IPS DF 4.7 (cell line): ENCODE measurements around the gene PFKFB4.
"Not testable (repeated sequence)": the region's sequence is repeated elsewhere in the genome, so short reads cannot be mapped to it uniquely, and the experiment has no call there.

Source experiments
- DNase-seq: peaks from one replicate; pipeline ENCODE4 v3.0.0-alpha.2; 2013; ENCODE audit warnings: low spot score; ENCODE audit errors: extremely low read depth

Gene PFKFB4

GRCh38 chr3:48561045-48561736 lies 4.6 kb upstream of the PFKFB4 start:
- DNase-seq = no peak

GRCh38 chr3:48560648-48561018 lies 4.0 kb upstream of the PFKFB4 start:
- no peak for DNase-seq

GRCh38 chr3:48558493-48559134 lies 2.0 kb upstream of the PFKFB4 start:
- no peak for DNase-seq

GRCh38 chr3:48555949-48556795 lies 431 bp downstream of the PFKFB4 start:
- no peak for DNase-seq

GRCh38 chr3:48555231-48555948 lies 1.2 kb downstream of the PFKFB4 start:
- no peak for DNase-seq

GRCh38 chr3:48553886-48554845 lies 2.4 kb downstream of the PFKFB4 start:
- no peak for DNase-seq

- DNase-seq = no peak
Measured at GRCh38 chr3:48553361-48553760, 3.2 kb downstream of the PFKFB4 start.

GRCh38 chr3:48552111-48552951 lies 4.3 kb downstream of the PFKFB4 start:
- no peak for DNase-seq

- not testable (repeated sequence) for DNase-seq
Measured at GRCh38 chr3:48551651-48552050, 5.0 kb downstream of the PFKFB4 start.

- DNase-seq = peak; percentile 60
Measured at GRCh38 chr3:48548729-48549705, 7.6 kb downstream of the PFKFB4 start.

GRCh38 chr3:48548126-48548525 lies 8.5 kb downstream of the PFKFB4 start:
- no peak for DNase-seq

GRCh38 chr3:48546203-48546829 lies 10.3 kb downstream of the PFKFB4 start:
- DNase-seq = no peak

- no peak for DNase-seq
Measured at GRCh38 chr3:48544141-48544540, 12.5 kb downstream of the PFKFB4 start.

- no peak for DNase-seq
Measured at GRCh38 chr3:48543271-48543866, 13.2 kb downstream of the PFKFB4 start.

GRCh38 chr3:48538451-48538850 lies 18.2 kb downstream of the PFKFB4 start:
- no peak for DNase-seq

- DNase-seq = no peak
Measured at GRCh38 chr3:48536785-48537184, 19.8 kb downstream of the PFKFB4 start.

- no peak for DNase-seq
Measured at GRCh38 chr3:48536116-48536515, 20.5 kb downstream of the PFKFB4 start.

GRCh38 chr3:48535578-48535977 lies 21.0 kb downstream of the PFKFB4 start:
- DNase-seq = no peak
